ENCODE measurements around the gene FAM114A1. TPM values are rescaled to one million over a fixed set of nuclear protein-coding genes. Genes with fewer than 3 reads are reported as not detected.

Gene FAM114A1
- total and polyA plus RNA-seq, 5 donors = 13.9 to 48.2 (median 34.9) TPM

- intact Hi-C loops (cut with DNase I) = no loop called here
- Histone ChIP-seq H3K4me1 (ENCODE audit: control insufficient read depth, insufficient read depth, low read length) (no peaks in the 10 kb centered on the region), H3K27me3 (ENCODE audit: control insufficient read depth, insufficient read depth) (no peaks in the 10 kb centered on the region), H3K9me3 (ENCODE audit: control insufficient read depth, low read length) (no peaks in the 10 kb centered on the region), H3K27ac (ENCODE audit: low read length) (no peak overlapping the region), H3K4me3 (ENCODE audit: low read length) (no peak overlapping the region)
- ATAC-seq (no peak), DNase-seq (no peak)
- WGBS = 96% methylated on average over 7 of the region's 7 CpGs
Measured at GRCh38 chr4:38859501-38859900, 8.1 kb upstream of the FAM114A1 start.

GRCh38 chr4:38860788-38861424 is 6.7 kb upstream of the FAM114A1 start:
- Histone ChIP-seq H3K27me3 (ENCODE audit: control insufficient read depth, insufficient read depth) (no peaks in the 10 kb centered on the region), H3K4me3 (ENCODE audit: low read length) (no peak overlapping the region), H3K4me1 (ENCODE audit: control insufficient read depth, insufficient read depth, low read length) (no peaks in the 10 kb centered on the region), H3K9me3 (ENCODE audit: control insufficient read depth, low read length) (no peaks in the 10 kb centered on the region), H3K27ac (ENCODE audit: low read length) (no peak overlapping the region)
- WGBS = 34% methylated on average over 5 of the region's 5 CpGs
- intact Hi-C loops (cut with DNase I) = loop anchor here in 1 of 4 donors (10.0 kb wide), 1 partner anchor 96 kb away; no protein-coding TSS in a partner anchor
- ATAC-seq (peak in 1 of 2 donors; percentile 38), DNase-seq (peak in 1 of 3 donors; percentile 56)

- DNase-seq (no peak), ATAC-seq (no peak)
- H3K9me3 ChIP-seq (ENCODE audit: control insufficient read depth, low read length) = no peaks in the 10 kb centered on the region
- no peak overlapping the region for H3K27ac ChIP-seq (ENCODE audit: low read length)
- no peaks in the 10 kb centered on the region for H3K27me3 ChIP-seq (ENCODE audit: control insufficient read depth, insufficient read depth)
- no peaks in the 10 kb centered on the region for H3K4me1 ChIP-seq (ENCODE audit: control insufficient read depth, insufficient read depth, low read length)
- intact Hi-C loops (cut with DNase I) = loop anchor here in 1 of 4 donors (10.0 kb wide), 1 partner anchor 97 kb away; no protein-coding TSS in a partner anchor
- 80% methylated on average over 4 of the region's 4 CpGs for WGBS
- H3K4me3 ChIP-seq (ENCODE audit: low read length) = no peak overlapping the region
Measured at GRCh38 chr4:38861791-38862190, 5.8 kb upstream of the FAM114A1 start.

GRCh38 chr4:38865445-38865844 is 2.2 kb upstream of the FAM114A1 start:
- ATAC-seq (no peak), DNase-seq (no peak)
- intact Hi-C loops (cut with DNase I) = loop anchor here in 1 of 4 donors (10.0 kb wide), 1 partner anchor 101 kb away; no protein-coding TSS in a partner anchor
- no peaks in the 10 kb centered on the region for H3K27me3 ChIP-seq (ENCODE audit: control insufficient read depth, insufficient read depth)
- 85% methylated on average over 6 of the region's 6 CpGs for WGBS
- no peak overlapping the region for H3K4me3 ChIP-seq (ENCODE audit: low read length)
- H3K27ac ChIP-seq (ENCODE audit: low read length) = no peak overlapping the region
- peaks cover 7% of the 10 kb centered on the region for H3K4me1 ChIP-seq (ENCODE audit: control insufficient read depth, insufficient read depth, low read length)
- H3K9me3 ChIP-seq (ENCODE audit: control insufficient read depth, low read length) = no peaks in the 10 kb centered on the region

- Histone ChIP-seq H3K9me3 (ENCODE audit: control insufficient read depth, low read length) (no peaks in the 10 kb centered on the region), H3K27ac (ENCODE audit: low read length) (peak overlapping the region; percentile 88), H3K4me3 (ENCODE audit: low read length) (peak overlapping the region; percentile 82), H3K4me1 (ENCODE audit: control insufficient read depth, insufficient read depth, low read length) (peaks cover 7% of the 10 kb centered on the region), H3K27me3 (ENCODE audit: control insufficient read depth, insufficient read depth) (no peaks in the 10 kb centered on the region)
- intact Hi-C loops (cut with DNase I) = loop anchor here in 1 of 4 donors (10.0 kb wide), 1 partner anchor 102 kb away; no protein-coding TSS in a partner anchor
- ATAC-seq = no peak
- WGBS = 51% methylated on average over 11 of the region's 11 CpGs
- no peak for DNase-seq
Measured at GRCh38 chr4:38866973-38867477, 581 bp upstream of the FAM114A1 start.

GRCh38 chr4:38868059-38868960 is 704 bp downstream of the FAM114A1 start:
- DNase-seq (peak; percentile 66 to 85 (median 84)), ATAC-seq (peak; percentile 76 to 85)
- peaks cover 7% of the 10 kb centered on the region for H3K4me1 ChIP-seq (ENCODE audit: control insufficient read depth, insufficient read depth, low read length)
- intact Hi-C loops (cut with DNase I) = loop anchor here in 1 of 4 donors (10.0 kb wide), 1 partner anchor 104 kb away; no protein-coding TSS in a partner anchor
- no peaks in the 10 kb centered on the region for H3K27me3 ChIP-seq (ENCODE audit: control insufficient read depth, insufficient read depth)
- peak overlapping the region; percentile 81 for H3K27ac ChIP-seq (ENCODE audit: low read length)
- peak overlapping the region; percentile 82 for H3K4me3 ChIP-seq (ENCODE audit: low read length)
- H3K9me3 ChIP-seq (ENCODE audit: control insufficient read depth, low read length) = no peaks in the 10 kb centered on the region
- WGBS = 13% methylated on average over 30 of the region's 30 CpGs

- no peaks in the 10 kb centered on the region for H3K27me3 ChIP-seq (ENCODE audit: control insufficient read depth, insufficient read depth)
- H3K4me3 ChIP-seq (ENCODE audit: low read length) = peak overlapping the region; percentile 82
- H3K9me3 ChIP-seq (ENCODE audit: control insufficient read depth, low read length) = no peaks in the 10 kb centered on the region
- DNase-seq = no peak
- H3K4me1 ChIP-seq (ENCODE audit: control insufficient read depth, insufficient read depth, low read length) = peaks cover 7% of the 10 kb centered on the region
- H3K27ac ChIP-seq (ENCODE audit: low read length) = peak overlapping the region; percentile 51
- ATAC-seq = no peak
- 48% methylated on average over 2 of the region's 2 CpGs for WGBS
- intact Hi-C loops (cut with DNase I) = loop anchor here in 1 of 4 donors (10.0 kb wide), 1 partner anchor 105 kb away; no protein-coding TSS in a partner anchor
Measured at GRCh38 chr4:38869511-38869910, 1.9 kb downstream of the FAM114A1 start.

DNA sequence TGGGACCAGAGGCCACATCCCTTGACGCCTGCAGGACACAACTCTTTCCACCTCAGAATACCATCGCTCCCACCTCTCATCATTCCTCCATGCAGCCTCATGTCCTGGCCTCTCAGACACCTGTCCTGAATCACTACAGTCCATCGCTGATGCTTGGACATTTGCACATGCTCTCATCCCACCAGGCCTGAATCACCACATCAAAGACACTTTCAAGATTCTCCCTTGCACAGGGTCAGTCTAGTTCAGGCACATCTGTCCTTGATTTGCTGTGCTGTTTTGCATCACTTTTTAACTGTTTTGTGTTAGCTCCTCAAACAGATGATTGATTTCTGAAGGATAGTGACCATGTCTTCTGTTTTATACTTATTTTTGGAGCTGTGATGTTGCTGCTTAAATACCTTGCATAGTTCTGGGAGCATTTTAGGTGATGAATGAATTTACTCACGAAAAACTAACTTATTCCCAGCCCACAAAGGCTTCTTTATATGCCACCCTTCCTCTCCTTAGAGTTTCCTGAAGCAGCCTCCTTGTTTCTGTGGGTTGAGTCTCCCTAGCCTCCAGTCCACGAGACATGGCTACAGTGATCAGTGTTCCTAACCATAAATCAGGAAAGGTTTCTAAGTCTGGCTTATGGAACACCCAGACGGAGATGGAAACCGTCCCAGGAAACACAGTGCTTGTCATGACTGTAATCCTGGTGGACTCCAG is 2.6 kb downstream of the FAM114A1 start:
- ATAC-seq = no peak
- no peak for DNase-seq
- Histone ChIP-seq H3K4me3 (ENCODE audit: low read length) (no peak overlapping the region), H3K9me3 (ENCODE audit: control insufficient read depth, low read length) (no peaks in the 10 kb centered on the region), H3K27ac (ENCODE audit: low read length) (no peak overlapping the region), H3K4me1 (ENCODE audit: control insufficient read depth, insufficient read depth, low read length) (peaks cover 7% of the 10 kb centered on the region), H3K27me3 (ENCODE audit: control insufficient read depth, insufficient read depth) (no peaks in the 10 kb centered on the region)
- intact Hi-C loops (cut with DNase I) = no loop called here
- 69% methylated on average over 7 of the region's 7 CpGs for WGBS

GRCh38 chr4:38871593-38871992 is 4.0 kb downstream of the FAM114A1 start:
- intact Hi-C loops (cut with DNase I) = no loop called here

DNA sequence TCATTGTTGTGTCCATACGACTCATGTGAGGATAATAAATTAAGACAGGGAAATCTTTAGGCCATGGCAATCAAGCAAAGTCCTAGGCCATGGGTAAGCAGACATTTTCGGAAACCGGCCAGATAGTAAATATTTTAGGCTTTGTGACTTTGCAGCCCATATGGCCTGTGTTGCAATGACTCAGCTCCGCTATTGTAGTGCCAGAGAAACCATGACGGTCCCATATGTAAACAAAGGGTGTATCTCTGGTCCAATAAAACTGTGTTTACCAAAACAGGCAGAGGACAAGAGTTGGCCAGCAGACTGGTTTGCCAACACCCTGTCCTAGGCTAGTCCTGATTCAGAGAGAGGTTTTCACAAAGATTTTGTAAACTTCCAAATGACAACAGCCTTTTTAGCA is 5.0 kb downstream of the FAM114A1 start:
- Histone ChIP-seq H3K27me3 (ENCODE audit: control insufficient read depth, insufficient read depth) (no peaks in the 10 kb centered on the region), H3K4me1 (ENCODE audit: control insufficient read depth, insufficient read depth, low read length) (peaks cover 7% of the 10 kb centered on the region), H3K9me3 (ENCODE audit: control insufficient read depth, low read length) (no peaks in the 10 kb centered on the region), H3K4me3 (ENCODE audit: low read length) (no peak overlapping the region), H3K27ac (ENCODE audit: low read length) (no peak overlapping the region)
- intact Hi-C loops (cut with DNase I) = no loop called here
- ATAC-seq (no peak), DNase-seq (no peak)
- 77% methylated on average over 5 of the region's 5 CpGs for WGBS

More at GRCh38 chr4:38871593-38871992, 4.0 kb downstream of the FAM114A1 start:
- peaks cover 7% of the 10 kb centered on the region for H3K4me1 ChIP-seq (ENCODE audit: control insufficient read depth, insufficient read depth, low read length)
- no peak overlapping the region for H3K4me3 ChIP-seq (ENCODE audit: low read length)
- no peaks in the 10 kb centered on the region for H3K9me3 ChIP-seq (ENCODE audit: control insufficient read depth, low read length)
- ATAC-seq (no peak), DNase-seq (no peak)
- 92% methylated on average over 1 of the region's 1 CpG for WGBS
- H3K27ac ChIP-seq (ENCODE audit: low read length) = no peak overlapping the region
- no peaks in the 10 kb centered on the region for H3K27me3 ChIP-seq (ENCODE audit: control insufficient read depth, insufficient read depth)
